Liver (tissue), 3 donors: ENCODE data around the gene MPHOSPH6.

ENCODE experiments used
- ATF3 ChIP-seq: IDR thresholded peaks from 2 replicates; pipeline ENCODE4 v1.6.1; 2016; ENCODE audit warnings: antibody characterized with exemption
- TF ChIP-seq, protein P1 (sequence below): fragments of 150-350 bp; IDR thresholded peaks from 2 replicates; pipeline ENCODE4 v1.5.1; 2017; ENCODE audit warnings: improper control_type of control experiment, low read depth, low read length; ENCODE audit not compliant: missing input control
- donor health status: healthy.
- donor health status: healthy.

- no peak for TF ChIP-seq ATF3
- TF ChIP-seq, protein P1, sequence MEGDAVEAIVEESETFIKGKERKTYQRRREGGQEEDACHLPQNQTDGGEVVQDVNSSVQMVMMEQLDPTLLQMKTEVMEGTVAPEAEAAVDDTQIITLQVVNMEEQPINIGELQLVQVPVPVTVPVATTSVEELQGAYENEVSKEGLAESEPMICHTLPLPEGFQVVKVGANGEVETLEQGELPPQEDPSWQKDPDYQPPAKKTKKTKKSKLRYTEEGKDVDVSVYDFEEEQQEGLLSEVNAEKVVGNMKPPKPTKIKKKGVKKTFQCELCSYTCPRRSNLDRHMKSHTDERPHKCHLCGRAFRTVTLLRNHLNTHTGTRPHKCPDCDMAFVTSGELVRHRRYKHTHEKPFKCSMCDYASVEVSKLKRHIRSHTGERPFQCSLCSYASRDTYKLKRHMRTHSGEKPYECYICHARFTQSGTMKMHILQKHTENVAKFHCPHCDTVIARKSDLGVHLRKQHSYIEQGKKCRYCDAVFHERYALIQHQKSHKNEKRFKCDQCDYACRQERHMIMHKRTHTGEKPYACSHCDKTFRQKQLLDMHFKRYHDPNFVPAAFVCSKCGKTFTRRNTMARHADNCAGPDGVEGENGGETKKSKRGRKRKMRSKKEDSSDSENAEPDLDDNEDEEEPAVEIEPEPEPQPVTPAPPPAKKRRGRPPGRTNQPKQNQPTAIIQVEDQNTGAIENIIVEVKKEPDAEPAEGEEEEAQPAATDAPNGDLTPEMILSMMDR = no peak
These were observed 2.4 kb downstream of the MPHOSPH6 start for GRCh38 chr16:82167670-82168069.
